HL-60 (cell line): ENCODE results near the gene DGKH.

ENCODE experiments used
- CTCF ChIP-seq: IDR thresholded peaks from one replicate; pipeline ENCODE4 v1.5.1; 2011; ENCODE audit warnings: low read length, control low read depth, inconsistent platforms; ENCODE audit not compliant: insufficient read depth
- POLR2AphosphoS5 ChIP-seq: IDR thresholded peaks from 2 replicates; pipeline ENCODE4 v1.6.1; 2012; ENCODE audit warnings: low read depth
- TF ChIP-seq, protein P1 (sequence below): IDR thresholded peaks from 2 replicates; pipeline ENCODE4 v1.6.1; 2012; ENCODE audit warnings: low read depth; ENCODE audit not compliant: insufficient replicate concordance

DNA sequence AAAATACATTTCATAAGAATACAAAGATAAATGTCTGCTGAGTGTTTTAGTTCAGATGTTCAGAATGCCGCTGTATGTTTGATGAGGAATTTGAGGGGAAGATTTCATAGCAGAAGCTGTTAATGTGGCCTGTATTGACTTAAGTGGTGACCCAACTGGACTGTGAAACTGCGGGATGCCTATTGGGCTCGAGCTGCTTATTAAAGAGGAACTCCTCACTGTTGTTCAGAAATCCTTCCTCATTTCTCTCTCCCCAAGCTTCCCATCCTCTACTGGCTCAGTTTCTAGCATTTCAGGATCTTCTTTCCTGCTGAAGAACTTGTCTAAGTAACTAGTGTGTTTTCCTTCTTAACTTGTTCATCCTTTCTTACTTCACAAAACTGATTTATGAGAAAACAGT lies 20.4 kb downstream of the DGKH start:
- TF ChIP-seq CTCF = no peak
- TF ChIP-seq POLR2AphosphoS5 = no peak
- TF ChIP-seq, protein P1, sequence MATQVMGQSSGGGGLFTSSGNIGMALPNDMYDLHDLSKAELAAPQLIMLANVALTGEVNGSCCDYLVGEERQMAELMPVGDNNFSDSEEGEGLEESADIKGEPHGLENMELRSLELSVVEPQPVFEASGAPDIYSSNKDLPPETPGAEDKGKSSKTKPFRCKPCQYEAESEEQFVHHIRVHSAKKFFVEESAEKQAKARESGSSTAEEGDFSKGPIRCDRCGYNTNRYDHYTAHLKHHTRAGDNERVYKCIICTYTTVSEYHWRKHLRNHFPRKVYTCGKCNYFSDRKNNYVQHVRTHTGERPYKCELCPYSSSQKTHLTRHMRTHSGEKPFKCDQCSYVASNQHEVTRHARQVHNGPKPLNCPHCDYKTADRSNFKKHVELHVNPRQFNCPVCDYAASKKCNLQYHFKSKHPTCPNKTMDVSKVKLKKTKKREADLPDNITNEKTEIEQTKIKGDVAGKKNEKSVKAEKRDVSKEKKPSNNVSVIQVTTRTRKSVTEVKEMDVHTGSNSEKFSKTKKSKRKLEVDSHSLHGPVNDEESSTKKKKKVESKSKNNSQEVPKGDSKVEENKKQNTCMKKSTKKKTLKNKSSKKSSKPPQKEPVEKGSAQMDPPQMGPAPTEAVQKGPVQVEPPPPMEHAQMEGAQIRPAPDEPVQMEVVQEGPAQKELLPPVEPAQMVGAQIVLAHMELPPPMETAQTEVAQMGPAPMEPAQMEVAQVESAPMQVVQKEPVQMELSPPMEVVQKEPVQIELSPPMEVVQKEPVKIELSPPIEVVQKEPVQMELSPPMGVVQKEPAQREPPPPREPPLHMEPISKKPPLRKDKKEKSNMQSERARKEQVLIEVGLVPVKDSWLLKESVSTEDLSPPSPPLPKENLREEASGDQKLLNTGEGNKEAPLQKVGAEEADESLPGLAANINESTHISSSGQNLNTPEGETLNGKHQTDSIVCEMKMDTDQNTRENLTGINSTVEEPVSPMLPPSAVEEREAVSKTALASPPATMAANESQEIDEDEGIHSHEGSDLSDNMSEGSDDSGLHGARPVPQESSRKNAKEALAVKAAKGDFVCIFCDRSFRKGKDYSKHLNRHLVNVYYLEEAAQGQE = no peak
